ENCODE results near the gene CCSER1.

The CCSER1 gene

GRCh38 chr4:90127223-90127705, at the start of gene CCSER1:
Gene CCSER1, plus strand, starts transcription at chr4:90127394.
- no peak for DNase-seq (ENCODE audit: low read depth)

DNA sequence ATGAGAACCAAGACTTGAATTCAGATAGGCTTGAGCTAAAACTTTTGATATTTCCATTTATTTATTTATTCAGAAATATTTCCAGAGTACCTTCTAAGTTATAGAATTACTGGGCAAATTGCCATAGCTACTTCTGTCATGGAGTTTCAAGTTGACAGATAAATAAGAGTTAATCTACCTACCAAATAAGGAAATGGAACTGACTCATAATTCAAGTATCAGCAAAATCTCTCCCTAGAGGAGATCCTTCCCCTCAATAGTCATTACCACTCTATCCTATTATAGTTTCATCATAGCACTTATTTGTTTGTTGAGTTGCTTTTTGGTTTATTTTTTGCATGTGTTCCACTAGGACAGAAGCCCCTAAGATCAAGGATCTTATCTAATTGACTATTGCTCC, 48.8 kb upstream of the CCSER1 start:
- no peak for DNase-seq (ENCODE audit: low read depth)

- DNase-seq (ENCODE audit: low read depth), result no peak
Measured at GRCh38 chr4:90080116-90080515, 47.1 kb upstream of the CCSER1 start.

DNA sequence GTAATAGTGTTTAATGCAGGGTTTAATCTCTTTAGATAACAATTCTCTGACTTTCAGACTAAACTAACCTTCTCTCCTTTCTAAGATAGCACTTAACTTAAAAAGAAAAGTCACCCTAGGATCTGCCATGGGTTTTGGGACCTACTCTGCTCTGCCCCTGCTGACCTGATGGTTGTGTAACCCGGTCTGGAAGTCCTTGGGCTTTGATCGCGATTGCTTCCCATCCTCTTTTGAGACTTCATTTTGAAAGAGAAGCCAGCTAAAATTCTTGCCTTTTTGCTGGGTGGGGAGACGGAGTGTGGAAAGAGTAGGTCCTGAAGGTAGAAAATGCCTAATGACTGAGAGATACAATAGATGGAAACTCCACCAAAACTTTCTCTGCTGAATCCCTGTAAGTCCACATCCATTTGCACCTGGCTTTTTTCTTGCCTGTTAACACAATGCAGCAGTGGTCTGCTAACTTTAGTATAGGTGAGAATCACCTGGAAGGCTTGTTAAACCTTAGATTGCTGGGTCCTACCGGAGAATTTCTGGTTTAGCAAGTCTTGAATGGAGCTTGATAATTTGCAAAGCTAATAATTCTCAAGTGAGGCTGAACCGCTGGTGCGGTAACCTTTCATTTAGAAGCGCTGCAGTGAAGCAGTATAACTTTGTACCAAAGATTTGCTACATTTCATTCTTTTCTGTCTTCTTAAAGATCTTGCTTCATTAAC, 45.6 kb upstream of the CCSER1 start:
- DNase-seq (ENCODE audit: low read depth), result no peak

DNA sequence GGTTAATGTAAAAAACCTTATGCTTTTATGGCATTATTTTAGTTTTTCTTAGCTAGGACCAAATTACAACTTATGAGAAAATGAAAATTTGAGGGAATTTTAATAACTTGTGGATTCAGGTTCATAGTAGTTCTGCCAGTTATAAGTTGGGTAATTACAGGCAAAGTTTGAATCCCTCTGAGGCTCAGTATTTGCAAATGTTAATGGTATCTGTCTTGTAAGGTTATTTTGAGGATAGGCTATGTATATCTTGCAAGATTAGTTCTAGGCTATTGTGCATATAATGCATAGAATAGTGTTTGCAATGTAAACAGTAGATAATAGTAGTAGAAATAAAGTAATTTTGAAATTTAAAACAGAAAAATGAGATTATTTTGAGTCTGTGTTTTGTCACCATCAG, 44.7 kb upstream of the CCSER1 start:
- no peak for DNase-seq (ENCODE audit: low read depth)

- no peak for DNase-seq (ENCODE audit: low read depth)
Measured at GRCh38 chr4:90084277-90084966, 42.8 kb upstream of the CCSER1 start.

GRCh38 chr4:90084967-90085295, 42.3 kb upstream of the CCSER1 start:
- no peak for DNase-seq (ENCODE audit: low read depth)

- no peak for DNase-seq (ENCODE audit: low read depth)
Measured at GRCh38 chr4:90093526-90093925, 33.7 kb upstream of the CCSER1 start.

DNA sequence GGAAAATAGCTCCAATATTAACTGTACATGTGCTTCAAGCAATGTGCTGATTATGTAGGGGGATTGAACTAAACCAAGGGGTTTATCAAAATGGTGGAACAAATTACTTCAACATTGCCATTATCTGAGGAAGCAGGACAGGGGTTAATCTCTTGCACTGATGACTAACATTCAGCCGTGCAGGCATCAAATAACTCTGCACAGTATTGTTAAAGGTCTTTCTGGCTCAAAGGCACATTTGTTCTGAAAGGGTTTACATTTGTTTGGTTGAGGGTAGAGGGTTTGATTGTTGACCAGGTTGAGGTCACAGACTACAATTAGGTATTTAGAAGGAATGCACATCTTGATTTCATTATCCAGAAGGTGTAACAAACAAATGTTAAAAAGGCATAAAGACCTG, 32.2 kb upstream of the CCSER1 start:
- no peak for DNase-seq (ENCODE audit: low read depth)

- peak; percentile 58 for DNase-seq (ENCODE audit: low read depth)
Measured at GRCh38 chr4:90099812-90100211, 27.4 kb upstream of the CCSER1 start.

DNA sequence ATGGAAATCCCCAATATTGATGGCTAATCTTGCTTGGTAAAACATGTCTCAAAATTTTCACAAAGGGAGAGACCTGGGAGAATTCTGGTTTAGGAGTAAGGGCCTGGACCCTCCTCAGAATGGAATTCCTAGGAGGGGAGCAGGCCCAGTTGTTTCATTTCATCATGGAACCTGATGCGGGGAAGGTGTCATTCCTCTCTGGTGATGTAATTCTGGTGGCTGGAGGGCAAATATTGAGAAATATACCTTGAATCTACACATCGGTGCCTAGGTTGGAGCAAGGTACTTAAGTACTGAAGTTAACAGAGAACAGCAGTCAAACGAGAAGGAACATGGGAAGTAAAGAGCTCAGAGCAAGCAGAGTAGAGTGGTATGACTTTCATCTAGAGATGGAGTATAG, 23.2 kb upstream of the CCSER1 start:
- DNase-seq (ENCODE audit: low read depth), result no peak

- DNase-seq (ENCODE audit: low read depth), result no peak
Measured at GRCh38 chr4:90105274-90105673, 21.9 kb upstream of the CCSER1 start.

DNA sequence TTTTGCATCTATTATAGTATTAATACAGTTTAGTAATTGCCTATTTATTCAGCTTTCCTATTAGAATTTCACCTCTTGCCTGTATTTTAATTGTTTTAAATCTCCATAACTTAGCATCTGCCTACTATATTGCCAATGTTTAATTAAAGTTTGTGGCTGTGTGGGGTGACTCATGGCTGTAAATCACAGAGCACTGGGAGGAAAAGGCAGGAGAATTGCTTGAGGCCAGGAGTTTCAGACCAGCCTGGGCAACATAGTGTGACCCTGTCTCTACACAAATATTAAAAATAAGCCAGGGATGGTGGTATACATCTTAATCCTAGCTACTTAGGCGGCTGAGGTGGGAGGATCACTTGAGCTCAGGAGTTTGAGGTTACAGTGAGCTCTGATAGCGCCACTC, 14.5 kb upstream of the CCSER1 start:
- no peak for DNase-seq (ENCODE audit: low read depth)

GRCh38 chr4:90113881-90114457, 13.2 kb upstream of the CCSER1 start:
- DNase-seq (ENCODE audit: low read depth), result no peak

DNA sequence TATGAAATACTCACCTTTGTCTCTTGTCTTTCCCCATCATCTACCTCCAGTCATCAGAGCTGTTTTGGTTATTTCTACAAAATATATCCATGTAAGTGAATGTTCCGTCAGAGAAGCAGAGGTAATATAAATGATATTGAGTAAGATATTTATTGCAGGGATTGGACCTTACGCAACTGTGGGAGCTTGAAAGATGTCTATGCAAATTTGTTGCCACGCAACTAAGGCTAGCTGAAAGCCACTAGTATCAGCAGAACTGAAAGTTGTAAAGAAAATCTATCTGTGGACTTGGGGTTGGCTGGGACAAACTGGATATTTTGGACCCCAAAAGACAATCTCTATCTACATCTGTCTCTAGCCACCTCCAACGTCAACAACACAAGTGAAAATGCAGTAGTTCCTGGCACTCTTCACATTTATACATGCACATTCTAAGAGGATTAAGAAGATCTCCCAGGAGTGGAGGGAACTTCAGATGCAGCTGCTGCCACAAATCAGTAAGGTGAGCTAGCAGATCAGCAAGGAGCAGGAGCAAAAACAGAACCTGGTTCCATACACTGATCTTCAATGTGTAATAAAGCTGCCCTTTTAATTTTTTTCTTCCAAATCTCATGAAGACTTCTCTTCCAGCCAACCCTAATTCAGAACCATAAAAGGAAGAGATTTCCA, 8.5 kb upstream of the CCSER1 start:
- no peak for DNase-seq (ENCODE audit: low read depth)

DNA sequence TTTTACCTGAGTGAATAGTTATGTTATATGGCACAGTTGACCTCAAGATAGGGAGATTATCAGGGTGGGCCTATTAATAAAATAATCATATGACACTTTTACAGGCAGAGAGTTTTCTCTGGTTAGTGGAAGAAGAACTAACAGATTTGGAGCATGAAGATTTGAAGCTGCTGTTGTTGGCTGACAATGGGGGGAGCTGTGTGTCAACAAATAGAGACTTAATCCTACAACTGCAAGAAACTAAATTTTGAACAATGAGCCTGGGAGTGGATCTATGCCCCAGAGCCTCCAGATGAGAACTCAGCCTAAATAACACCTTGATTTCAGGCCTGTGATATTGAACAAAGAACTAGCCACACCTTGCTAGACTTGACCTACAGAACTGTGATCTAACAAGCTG, 7.2 kb upstream of the CCSER1 start:
- no peak for DNase-seq (ENCODE audit: low read depth)

DNA sequence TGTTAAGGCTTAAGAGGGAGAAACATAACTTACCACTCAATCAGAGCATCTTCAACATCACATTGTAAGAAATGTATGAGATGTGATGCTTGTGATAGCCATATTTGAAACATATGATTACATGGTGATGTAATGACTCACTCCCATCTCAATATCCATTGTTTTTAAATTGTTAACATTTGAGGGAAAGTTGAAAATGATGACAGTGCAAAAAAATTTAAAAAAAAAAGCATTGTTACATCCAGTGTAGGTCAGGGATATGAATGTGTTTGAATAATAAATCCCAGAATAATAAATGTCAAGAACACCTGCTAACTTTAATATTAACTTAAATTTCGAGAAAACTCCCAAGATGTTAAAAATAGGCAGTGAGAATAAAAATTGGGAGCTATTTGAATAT, 6.4 kb upstream of the CCSER1 start:
- no peak for DNase-seq (ENCODE audit: low read depth)

- no peak for DNase-seq (ENCODE audit: low read depth)
Measured at GRCh38 chr4:90121676-90122354, 5.4 kb upstream of the CCSER1 start.

DNA sequence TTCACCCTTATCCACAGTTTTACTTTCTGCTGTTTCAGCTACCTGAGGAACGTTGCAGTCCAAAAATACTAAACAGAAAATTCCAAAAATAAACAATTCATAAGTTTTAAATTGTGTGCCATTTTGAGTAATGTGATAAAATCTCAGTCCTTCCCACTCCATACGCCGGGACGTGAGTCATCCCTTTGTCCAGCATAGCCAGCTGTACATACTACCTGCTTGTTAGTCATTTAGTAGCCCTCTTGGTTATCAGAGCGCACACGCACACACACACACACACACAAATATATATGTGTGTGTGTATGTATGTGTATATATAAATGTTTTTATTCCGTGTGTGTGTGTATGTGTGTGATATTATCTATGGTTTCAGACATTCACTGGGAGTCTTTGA, 4.8 kb upstream of the CCSER1 start:
- DNase-seq (ENCODE audit: low read depth), result no peak

GRCh38 chr4:90124276-90124675, 2.9 kb upstream of the CCSER1 start:
- DNase-seq (ENCODE audit: low read depth), result no peak

GRCh38 chr4:90126805-90127204, 389 bp upstream of the CCSER1 start:
- DNase-seq (ENCODE audit: low read depth), result no peak

- DNase-seq (ENCODE audit: low read depth), result no peak
Measured at GRCh38 chr4:90127706-90128345, 632 bp downstream of the CCSER1 start.
